Raji (cell line): ENCODE data around the gene NTMT1.

Source experiments
- POLR2A ChIP-seq: IDR thresholded peaks from 2 replicates; pipeline ENCODE4 v1.6.1; 2011; ENCODE audit warnings: low read depth, low read length, control low read depth; ENCODE audit not compliant: insufficient read depth

Gene NTMT1, protein sequence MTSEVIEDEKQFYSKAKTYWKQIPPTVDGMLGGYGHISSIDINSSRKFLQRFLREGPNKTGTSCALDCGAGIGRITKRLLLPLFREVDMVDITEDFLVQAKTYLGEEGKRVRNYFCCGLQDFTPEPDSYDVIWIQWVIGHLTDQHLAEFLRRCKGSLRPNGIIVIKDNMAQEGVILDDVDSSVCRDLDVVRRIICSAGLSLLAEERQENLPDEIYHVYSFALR

GRCh38 chr9:129626079-129626624, at the start of gene NTMT1:
Gene NTMT1 (plus strand): TSS chr9:129626163. CDS start chr9:129632704, 6,541 bp downstream.
- peak; percentile 96 for TF ChIP-seq POLR2A

DNA sequence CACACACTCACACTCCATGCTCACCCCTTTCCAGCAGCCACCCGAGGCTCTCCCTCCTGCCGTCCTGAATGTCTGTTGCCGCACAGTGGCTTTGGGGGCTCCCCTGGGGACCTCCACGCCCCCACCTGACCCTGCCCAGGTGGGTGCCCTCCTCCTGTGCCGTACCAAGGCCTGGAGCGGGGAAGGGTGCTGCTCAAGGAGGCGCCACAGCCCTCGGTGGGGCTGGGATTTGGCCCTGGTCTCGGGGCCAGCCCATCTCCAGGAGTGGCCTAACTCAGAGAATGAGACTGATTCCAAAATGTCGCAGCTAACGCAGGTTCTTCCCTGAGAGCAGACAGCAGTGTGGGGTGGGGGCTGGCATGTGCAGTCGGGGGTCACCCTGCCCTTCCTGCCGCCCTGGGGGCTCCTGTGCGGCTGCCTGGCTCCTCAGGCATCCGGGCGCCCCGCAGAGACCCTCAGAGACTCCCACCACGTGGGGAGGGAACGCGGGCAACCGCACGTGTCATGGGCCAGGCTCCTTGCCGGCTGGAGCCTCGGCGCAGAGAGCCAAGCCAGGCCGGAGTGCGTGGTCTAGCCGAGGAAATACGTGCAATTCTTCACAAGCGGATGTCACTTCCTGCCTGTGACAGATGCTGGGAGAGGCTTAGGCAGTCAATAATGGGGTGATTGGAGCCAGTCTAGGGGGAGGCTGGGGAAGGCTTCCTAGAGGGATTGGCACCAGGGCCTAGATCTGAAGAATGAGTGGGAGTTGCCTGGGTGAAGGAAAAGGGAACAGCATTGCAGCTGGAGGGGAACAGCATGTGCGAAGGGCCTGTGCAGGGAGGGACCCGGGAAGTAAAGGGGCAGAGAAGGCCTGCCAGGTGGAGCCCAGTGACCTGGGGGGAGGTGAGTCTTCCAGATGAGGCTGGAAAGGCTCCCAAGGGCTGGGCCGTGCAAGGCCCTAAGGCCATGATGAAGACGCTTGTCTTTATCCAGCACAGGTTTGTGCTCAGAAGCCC, 49.1 kb upstream of the NTMT1 start:
- no peak for TF ChIP-seq POLR2A

DNA sequence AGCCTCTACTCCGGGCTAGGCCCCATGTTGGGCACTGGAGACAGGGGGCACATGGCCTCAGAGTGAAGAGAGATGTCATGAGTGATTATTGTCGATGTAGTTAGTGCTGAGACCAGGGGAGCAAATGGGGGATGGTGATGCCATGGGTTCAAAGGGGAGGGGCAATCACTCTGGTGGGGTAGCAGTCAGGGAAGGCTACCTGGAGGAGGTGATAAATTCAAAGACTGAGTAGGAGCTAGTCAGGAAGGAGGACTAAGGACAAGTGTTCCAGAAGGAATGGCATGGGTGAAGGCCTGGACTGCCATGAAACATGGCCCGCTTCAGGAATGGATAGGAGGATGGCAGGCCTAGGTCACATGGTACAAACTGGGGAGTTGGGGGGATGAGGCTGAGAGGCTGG, 46.7 kb upstream of the NTMT1 start:
- TF ChIP-seq POLR2A: no peak

- no peak for TF ChIP-seq POLR2A
Observed at GRCh38 chr9:129580211-129580915, 45.6 kb upstream of the NTMT1 start.

DNA sequence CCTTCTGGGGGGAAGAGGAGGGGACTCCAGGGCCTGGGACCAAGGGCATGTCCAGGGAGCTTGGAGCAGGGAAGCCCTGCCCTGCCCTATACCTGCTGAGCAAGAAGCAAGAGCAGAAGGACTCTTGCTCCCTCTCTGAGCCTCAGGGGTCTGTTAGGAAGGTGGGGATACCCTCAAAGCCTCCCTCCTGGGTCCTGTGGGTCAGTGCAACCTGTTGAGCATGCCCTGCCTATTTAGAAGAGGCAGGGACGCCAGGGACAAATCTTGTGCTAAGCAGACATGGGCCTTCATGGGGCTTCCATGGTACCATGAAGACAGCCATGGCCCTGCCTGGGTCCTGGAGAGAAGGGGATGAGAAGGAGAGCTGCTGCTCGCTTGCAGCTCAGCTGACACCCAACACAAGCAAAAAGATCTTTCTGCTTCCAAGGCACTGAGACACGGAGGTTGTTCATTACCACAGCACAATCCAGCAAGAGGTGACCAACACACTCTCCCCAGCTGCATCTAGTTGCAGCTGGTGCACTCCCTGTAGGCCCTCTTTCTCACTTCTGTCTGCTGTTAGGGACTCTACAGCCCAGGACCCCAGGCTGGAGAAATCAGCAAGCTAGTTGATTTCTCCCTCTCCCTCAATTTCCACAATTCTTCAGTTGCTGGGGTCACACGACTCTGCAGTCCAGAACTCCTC, 44.3 kb upstream of the NTMT1 start:
- TF ChIP-seq POLR2A: no peak

DNA sequence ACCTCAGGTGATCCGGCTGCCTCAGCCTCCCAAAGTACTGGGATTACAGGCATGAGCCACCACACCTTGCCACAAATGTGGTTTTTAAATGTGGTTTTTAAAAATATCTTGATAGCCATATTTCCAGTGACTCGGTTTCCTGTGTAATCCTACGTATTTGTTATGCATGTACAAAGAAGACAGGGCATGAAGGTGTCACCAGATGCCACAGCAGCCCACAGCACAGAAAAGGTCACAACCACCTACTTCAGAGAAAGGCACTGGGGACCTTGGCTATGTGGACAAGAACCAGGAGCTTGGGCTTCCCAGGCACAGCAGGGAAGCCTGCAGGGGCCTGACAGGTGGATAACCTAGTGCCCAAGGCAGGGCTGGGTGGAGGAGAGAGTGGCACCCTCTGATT, 43.1 kb upstream of the NTMT1 start:
- no peak for TF ChIP-seq POLR2A

DNA sequence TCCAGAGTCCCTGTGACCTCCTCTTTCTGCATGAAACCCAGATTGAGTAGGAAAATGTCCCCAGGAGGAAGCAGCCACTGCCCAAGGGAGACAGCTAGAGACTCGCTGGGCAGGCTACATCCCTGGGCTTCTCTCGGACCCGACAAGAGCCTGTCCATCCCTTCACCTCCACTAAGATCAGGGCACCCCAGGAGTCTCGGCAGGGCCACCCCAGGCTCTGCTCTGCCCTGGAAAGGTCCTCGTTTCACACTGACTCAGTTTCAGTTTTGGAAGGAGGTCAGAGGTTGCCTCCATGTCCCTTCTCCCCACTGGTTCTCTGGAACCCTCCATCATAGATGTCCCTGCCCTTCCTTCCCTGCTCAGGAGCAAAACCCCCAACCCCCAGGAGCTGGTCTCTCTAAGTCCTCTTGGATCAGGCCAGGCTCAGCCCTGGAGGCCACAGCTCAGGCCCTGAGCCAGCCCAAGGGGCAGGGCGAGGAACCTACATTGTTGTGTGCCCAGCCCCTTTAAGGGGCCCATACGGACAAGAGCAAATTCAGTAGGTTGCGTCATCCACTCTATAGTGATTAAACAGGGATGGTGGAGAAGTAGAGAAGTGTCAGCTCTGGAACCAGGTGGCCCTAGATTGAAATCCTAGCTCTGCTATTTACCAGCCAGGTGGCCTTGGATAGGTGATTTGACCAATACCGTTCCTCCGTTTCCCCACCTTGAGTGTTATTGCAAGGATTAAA, 42.5 kb upstream of the NTMT1 start:
- TF ChIP-seq POLR2A: no peak

- TF ChIP-seq POLR2A: no peak
Observed at GRCh38 chr9:129584136-129584535, 41.8 kb upstream of the NTMT1 start.

GRCh38 chr9:129585352-129585751, 40.6 kb upstream of the NTMT1 start:
- TF ChIP-seq POLR2A: no peak

- no peak for TF ChIP-seq POLR2A
Observed at GRCh38 chr9:129586245-129586644, 39.7 kb upstream of the NTMT1 start.

GRCh38 chr9:129586685-129587084, 39.3 kb upstream of the NTMT1 start:
- TF ChIP-seq POLR2A: no peak

DNA sequence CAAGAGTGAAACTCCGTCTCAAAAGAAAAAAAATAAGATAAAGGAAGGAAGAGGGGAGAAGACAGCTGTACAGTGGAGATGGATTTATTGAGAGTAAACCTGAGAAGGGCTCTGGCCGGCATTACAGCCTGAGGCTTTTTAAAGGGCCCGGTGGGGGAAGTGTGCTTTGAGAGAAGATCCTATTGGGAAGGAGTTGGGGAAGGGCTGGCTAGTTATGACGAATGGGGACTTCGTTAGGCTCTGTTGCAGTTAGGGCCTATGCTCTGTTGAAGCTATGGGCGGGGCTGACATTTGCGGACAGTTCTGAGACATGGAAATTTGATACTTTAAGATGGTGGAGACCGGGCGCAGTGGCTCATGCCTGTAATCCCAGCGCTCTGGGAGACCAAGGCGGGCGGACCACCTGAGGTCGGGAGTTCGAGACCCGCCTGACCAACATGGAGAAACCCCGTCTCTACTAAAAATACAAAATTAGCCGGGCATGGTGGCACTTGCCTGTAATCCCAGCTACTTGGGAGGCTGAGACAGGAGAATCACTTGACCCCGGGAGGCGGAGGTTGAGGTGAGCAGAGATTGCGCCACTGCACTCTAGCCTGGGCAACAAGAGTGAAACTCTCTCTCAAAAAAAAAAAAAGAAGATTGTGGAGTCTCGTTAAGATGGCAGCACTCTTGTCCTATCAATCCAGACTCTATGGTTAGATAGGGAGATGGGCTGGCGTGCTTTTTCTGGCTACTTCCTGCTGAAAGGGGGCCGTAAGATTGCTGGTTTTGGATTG, 38.3 kb upstream of the NTMT1 start:
- no peak for TF ChIP-seq POLR2A

- TF ChIP-seq POLR2A: no peak
Observed at GRCh38 chr9:129590466-129590865, 35.5 kb upstream of the NTMT1 start.
